RCC 7860 (cell line): ENCODE data around the gene METTL23.

Experiments used
- DNase-seq: peaks from one replicate; pipeline ENCODE4 v3.0.0-alpha.2; 2015; ENCODE audit warnings: low spot score
- FAIRE-seq: peaks from 2 replicates; lab custom pipeline; 2012; peaks lifted over from hg19 to GRCh38; lab: Jason Lieb, UNC

Gene METTL23

GRCh38 chr17:76752006-76752405, 25.4 kb downstream of the METTL23 start:
- FAIRE-seq (no peak), DNase-seq (no peak)

DNA sequence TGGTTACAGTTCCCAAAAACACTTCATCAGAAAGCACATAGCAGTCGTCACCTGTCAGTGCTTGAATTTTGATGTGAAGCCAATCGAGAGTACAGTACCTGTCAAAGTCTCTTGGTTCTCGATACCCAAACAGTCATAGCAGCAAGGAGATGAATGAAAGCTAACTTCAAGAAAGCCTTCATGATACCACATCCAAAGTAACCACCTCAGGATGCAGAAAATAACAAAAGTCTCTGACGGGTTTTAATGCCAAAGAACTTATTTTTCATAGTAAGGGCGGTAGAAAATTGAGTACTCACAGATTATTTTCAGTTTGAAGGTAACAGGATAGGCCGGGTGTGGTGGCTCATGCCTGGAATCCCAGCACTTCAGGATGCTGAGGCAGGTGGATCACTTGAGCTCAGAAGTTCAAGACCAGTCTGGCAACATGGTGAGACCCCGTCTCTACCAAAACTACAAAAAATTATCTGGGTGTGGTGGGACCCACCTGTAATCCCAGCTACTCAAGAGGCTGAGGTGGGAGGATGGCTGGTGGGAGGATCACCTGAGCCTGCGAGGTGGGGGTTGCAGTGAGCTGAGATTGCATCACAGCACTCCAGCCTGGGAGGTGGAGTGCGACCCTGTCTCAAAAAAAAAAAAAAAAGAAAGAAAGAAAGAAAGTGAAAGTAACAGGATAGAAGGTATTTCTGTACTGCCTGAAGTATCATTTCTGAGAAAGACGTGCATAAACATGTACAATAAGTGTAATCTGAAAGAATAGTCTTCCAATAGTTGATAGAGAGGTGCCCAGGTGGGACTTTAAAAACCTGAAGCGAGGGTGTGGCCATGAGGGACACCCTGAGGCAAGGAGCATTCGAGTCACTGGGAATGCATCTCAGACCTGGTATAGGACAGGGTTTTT, 26.7 kb downstream of the METTL23 start:
- no peak for FAIRE-seq
- DNase-seq = no peak

GRCh38 chr17:76755285-76755684, 28.6 kb downstream of the METTL23 start:
- DNase-seq (no peak), FAIRE-seq (no peak)

DNA sequence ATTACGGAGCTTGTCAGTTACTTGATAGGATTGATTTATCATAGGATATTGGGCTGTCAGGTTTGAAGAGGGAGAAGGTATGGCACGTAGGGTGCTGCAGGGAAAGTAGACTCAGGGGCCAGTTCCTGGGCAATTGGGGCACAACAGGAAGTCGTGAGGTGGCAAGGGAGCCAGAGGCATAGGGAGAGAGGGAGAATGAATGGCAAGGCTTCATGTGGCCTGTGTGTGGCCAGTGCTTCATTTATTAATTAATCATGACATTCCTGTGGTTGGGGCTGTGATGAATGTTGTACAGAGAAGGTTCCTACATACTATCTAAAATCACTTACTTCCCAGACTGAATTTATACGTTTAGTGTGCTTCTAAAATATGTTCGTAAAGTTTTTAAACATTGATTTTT, 30.6 kb downstream of the METTL23 start:
- no peak for FAIRE-seq

DNA sequence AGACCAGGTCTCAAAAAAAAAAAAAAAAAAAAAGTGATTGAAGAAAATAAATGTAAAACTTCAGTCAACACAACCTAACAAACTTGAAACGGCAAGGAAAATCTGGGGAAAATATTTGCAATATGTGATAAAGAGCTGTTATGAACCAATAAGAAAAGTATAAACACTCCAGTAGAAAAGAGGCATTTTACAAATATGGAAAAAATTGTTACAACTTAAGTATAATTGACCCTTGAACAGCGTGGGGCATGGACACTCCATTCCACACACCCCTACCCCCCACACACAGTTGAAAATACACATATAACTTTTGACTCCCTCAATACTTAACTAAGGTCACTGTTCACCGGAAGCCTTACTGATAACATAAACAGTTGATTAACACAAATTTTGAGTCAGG, 31.9 kb downstream of the METTL23 start:
- no peak for FAIRE-seq
- no peak for DNase-seq

More for the DNA sequence above, 30.6 kb downstream of the METTL23 start:
- DNase-seq = no peak

GRCh38 chr17:76772842-76773525, 46.3 kb downstream of the METTL23 start:
- DNase-seq = peak; percentile 71
- FAIRE-seq = peak; percentile 86

DNA sequence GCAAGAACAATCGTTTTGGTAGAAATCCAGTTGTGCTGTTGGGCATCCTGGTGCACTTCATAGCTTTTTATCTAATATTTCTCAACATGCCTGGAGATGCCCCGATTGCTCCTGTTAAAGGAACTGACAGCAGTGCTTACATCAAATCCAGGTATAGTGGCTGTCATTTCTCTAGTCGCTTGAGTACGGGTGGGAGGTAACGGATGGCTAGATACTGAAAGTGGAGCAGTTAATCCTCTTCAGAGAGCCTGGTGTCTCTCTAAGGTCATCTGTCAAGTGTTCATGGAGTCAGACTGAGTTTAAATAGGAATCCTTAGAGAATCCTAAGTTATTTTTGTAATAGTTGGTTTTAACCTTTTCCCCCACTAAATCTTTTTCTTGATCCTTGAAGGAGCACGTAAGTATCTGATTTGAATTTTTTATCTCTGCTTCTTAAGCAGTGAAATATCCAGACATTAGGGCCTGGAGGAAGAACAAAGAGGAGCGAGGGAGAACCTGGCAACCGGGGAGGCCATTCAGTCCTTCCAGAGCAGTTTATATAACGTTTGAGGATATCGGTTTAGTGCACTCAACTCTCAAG, 48.5 kb downstream of the METTL23 start:
- DNase-seq (no peak), FAIRE-seq (no peak)

DNA sequence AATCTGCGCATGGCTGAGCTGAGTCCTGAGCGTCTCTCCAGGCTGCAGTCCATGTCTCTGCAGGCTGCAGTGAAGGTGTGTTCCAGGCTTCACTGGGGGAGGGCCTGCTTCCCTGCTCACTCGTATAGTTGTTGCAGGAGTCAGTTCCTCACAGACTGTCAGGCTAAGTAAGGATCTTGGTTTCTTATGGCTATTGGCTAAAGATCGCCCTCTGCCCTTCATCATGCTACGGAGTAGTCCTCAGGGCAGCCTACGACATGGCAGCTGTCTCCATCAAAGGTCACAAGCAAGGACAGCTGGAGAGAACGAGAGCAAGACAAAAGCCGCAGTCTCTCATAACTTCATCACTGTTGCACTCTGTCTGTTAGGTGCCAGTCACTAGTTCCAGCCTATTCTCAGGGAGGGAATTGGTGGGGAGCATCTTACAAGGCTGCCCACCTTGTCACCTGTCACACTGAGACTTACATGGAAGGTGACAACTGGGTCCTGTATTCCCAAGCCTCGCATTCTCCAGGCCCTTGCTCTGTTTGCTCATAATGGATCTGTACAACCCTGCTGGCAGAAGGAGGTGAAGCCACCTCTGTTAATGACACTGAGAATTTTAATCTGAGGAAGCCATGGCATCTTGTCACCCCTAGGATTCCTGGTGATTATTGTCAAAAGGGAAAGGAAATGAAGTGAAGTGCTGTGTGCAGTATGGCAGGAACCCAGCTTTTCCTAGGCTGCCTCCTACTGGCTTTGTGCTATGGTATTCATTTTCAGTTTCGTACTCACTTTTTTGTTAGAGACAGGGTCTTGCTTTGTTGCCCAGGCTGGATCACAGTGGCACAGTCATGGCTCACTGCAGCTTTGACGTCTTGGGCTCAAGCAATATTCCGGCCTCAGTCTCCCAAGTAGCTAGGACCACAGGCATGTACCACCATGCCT, 54.7 kb downstream of the METTL23 start:
- FAIRE-seq = no peak
- DNase-seq = no peak

DNA sequence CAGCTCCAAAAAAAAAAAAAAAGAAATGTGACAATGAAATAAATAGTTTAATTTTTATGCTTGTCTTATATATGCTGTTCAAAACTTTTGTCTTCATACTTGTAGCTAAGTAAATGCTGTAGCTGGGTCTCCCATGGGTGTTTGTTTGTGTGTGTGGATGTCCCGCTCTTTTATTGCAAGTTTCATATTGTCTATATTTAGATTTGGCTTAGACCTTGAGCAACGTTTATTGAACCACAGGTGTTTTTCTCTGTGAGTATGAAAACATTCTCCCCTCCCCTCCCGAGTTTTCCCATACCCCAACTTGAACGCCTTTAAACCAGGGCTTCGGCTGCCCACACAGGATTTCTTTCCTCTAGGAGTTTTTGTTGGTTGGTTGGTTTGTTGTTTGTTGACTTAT, 56.5 kb downstream of the METTL23 start:
- DNase-seq = no peak
- FAIRE-seq = no peak
